SW 1271 (cell line): ENCODE results near the gene EVL.
"Not testable (repeated sequence)": the region's sequence is repeated elsewhere in the genome, so short reads cannot be mapped to it uniquely, and the experiment has no call there.

ENCODE experiments used
- DNase-seq, 2 experiments: peaks; one replicate each; lab custom pipeline; 2025; lab: John Stamatoyannopoulos, UW

Gene EVL

GRCh38 chr14:100065111-100065871 lies at the start of gene EVL:
EVL (plus strand) TSS chr14:100065422; CDS start chr14:100065501, 79 bp downstream.
- no peak for DNase-seq

GRCh38 chr14:100017553-100017952 lies 47.7 kb upstream of the EVL start:
- DNase-seq = no peak

GRCh38 chr14:100018054-100018453 lies 47.2 kb upstream of the EVL start:
- no peak for DNase-seq

- no peak for DNase-seq
Observed at GRCh38 chr14:100018482-100018881, 46.7 kb upstream of the EVL start.

GRCh38 chr14:100019156-100019744 lies 46.0 kb upstream of the EVL start:
- no peak for DNase-seq

GRCh38 chr14:100020629-100021028 lies 44.6 kb upstream of the EVL start:
- DNase-seq = no peak

- DNase-seq = no peak
Observed at GRCh38 chr14:100022772-100023451, 42.3 kb upstream of the EVL start.

- peak; percentile 23 to 53 for DNase-seq
Observed at GRCh38 chr14:100025111-100025510, 40.1 kb upstream of the EVL start.

- no peak for DNase-seq
Observed at GRCh38 chr14:100027771-100028490, 37.3 kb upstream of the EVL start.

- DNase-seq = no peak
Observed at GRCh38 chr14:100028990-100029677, 36.1 kb upstream of the EVL start.

GRCh38 chr14:100030006-100030405 lies 35.2 kb upstream of the EVL start:
- DNase-seq = not testable (repeated sequence)

- peak; percentile 28 to 49 for DNase-seq
Observed at GRCh38 chr14:100030452-100031153, 34.6 kb upstream of the EVL start.

GRCh38 chr14:100031506-100032281 lies 33.5 kb upstream of the EVL start:
- DNase-seq = peak; percentile 89 to 97

- no peak for DNase-seq
Observed at GRCh38 chr14:100032738-100033137, 32.5 kb upstream of the EVL start.

- no peak for DNase-seq
Observed at GRCh38 chr14:100033347-100034075, 31.7 kb upstream of the EVL start.

GRCh38 chr14:100034468-100034867 lies 30.8 kb upstream of the EVL start:
- DNase-seq = no peak

- no peak for DNase-seq
Observed at GRCh38 chr14:100034961-100035500, 30.2 kb upstream of the EVL start.

GRCh38 chr14:100035700-100036099 lies 29.5 kb upstream of the EVL start:
- DNase-seq = no peak

GRCh38 chr14:100037353-100037752 lies 27.9 kb upstream of the EVL start:
- DNase-seq = no peak
